Measurements from ENCODE around the gene DDX50.
"Not testable (repeated sequence)": the region's sequence is repeated elsewhere in the genome, so short reads cannot be mapped to it uniquely, and the experiment has no call there.

DDX50 gene, protein sequence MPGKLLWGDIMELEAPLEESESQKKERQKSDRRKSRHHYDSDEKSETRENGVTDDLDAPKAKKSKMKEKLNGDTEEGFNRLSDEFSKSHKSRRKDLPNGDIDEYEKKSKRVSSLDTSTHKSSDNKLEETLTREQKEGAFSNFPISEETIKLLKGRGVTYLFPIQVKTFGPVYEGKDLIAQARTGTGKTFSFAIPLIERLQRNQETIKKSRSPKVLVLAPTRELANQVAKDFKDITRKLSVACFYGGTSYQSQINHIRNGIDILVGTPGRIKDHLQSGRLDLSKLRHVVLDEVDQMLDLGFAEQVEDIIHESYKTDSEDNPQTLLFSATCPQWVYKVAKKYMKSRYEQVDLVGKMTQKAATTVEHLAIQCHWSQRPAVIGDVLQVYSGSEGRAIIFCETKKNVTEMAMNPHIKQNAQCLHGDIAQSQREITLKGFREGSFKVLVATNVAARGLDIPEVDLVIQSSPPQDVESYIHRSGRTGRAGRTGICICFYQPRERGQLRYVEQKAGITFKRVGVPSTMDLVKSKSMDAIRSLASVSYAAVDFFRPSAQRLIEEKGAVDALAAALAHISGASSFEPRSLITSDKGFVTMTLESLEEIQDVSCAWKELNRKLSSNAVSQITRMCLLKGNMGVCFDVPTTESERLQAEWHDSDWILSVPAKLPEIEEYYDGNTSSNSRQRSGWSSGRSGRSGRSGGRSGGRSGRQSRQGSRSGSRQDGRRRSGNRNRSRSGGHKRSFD

DNA sequence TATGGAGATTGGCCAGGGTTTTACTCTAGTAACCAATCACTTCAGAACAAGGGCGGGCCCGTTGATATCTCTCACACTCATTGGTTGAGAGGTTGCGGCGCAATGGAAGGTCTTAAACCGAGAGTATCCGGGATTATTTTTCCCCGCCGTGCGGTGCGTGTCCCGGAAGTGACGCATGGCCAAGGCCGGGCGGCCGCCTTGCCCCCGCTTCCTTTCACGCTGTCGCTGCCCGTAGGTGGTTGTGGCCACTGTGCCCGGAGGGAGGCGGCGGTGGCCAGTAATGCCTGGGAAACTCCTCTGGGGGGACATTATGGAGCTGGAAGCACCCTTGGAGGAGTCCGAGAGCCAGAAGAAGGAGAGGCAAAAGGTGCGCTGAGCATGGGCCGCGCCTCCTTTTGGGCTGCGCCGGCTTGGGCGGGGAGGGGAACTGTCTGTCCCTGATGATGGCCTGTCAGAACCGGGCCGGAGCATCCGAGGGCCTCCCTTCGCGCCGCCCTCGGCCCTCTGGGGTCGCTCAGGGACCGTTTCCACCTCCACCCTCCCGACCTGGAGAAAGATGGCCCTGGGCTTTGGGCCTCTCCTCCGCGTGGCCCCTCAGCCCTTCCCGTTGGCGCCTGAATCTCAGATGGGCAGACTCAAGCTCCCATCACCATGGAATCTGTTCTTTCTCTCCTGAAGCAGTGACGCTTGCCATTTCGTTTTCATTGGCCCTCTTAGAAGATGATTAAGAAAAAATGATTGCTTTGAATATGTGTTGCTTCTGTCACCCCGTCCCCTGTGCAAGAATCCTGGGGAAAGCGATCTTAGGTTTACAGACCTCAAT, at the start of gene DDX50:
Gene DDX50 (plus strand): TSS at position 211 of the 823 bp plus-strand sequence. CDS start 70 bp downstream, at position 281.
- peak; percentile 99 for DNase-seq (ENCODE audit: low spot score)

DNA sequence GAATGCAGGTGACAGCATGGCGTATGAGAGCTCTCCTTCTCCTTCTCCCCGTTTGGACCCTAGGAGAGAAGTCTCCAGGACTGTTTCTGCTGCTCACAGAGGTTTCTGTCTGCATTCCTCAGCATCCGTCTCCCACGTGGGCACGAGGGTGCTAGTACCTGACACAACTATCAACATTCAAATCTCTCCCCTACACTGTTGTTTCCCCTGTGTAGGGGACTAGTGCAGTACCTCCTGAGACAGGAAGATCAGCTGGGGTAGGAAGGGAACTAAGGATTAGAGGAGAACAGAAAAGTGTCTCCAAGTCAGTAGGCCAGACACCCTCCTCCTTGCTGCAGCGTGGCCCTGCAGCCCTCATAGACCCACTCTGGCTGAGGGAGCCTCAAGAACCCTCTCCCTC, 44.8 kb upstream of the DDX50 start:
- no peak for DNase-seq (ENCODE audit: low spot score)

DNA sequence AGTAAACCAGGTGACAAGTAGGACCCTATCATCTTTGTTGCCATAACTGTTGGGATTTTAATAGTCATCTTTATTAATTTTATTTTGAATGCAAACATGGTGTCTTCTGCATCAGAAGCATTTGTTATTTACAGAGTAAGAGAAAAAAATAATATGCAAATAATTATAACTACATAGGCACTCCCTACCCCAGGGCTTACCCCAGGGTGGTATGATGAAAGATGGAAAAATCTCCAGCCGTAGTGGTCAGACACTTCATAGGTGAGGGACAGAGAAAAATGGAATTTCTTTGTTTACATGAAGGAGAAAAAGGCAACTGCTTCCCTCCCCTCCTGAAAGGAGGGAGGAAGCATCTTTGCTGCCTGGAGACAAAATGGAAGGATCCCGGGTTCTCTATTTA, 44.1 kb upstream of the DDX50 start:
- no peak for DNase-seq (ENCODE audit: low spot score)

DNA sequence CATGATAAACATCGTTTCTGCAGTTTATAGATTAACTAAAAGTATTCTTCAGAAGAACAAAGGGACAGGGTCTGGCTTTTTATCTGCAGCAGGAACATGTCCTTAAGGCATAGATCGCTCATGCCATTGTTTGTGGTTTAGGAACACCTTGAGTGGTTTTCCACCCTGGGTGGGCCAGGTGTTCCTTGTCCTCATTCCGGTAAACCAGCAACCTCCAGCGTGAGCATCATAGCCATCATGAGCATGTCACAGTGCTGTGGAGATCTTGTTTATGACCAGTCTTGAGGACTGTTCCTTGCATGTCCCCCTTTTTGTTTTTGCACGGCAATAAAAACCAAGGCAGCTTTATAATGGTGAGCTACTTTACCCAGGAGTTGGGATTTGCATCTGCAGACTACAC, 39.9 kb upstream of the DDX50 start:
- DNase-seq (ENCODE audit: low spot score) = no peak

DNA sequence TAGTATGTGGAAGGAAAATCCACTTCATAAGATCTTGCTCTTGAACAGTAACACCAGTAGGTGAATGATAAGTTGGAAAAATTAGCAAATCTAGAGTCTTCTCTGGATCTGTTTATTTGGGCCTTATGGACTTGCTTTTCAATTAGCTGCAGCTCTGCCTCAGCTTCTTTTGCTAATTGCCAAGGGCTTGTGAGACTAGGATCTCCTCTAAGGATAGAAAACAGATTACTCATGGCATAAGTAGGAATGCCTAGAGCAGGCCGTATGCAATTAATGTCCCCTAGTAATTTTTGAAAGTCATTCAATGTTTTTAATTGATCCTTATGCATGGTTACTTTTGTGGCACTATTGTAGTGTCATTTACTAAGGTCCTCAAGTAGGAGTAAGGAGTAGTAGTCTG, 36.5 kb upstream of the DDX50 start:
- no peak for DNase-seq (ENCODE audit: low spot score)

DNA sequence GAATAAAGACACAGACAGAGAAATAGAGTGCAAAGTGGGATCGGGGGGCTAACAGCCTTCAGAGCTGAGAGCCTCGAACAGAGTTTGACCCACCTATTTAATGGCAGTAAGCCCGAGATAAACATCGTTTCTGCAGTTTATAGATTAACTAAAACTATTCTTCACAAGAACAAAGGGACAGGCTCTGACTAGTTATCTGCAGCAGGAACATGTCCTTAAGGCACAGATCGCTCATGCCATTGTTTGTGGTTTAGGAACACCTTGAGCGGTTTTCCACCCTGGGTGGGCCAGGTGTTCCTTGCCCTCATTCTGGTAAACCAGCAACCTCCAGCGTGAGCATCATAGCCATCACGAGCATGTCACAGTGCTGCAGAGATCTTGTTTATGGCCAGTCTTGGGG, 32.9 kb upstream of the DDX50 start:
- DNase-seq (ENCODE audit: low spot score) = not testable (repeated sequence)

DNA sequence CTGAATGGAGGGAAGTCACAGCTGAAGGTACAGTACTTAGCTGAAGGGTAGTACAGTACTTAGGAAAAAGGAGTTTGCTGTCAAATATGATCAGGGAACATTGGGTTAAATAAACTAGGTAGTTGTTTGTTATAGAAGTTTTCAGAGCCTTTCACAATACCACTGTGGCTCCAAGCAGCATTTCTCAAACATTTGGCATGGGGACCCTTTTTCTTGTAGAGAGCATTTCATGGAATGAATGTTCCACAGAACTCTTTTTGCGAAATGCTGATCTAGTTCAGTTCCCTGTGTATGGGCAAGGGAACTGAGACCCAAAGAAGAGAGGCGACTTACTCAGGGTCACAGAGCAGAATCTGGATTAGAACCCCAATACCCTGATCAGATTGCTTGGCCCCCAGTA, 31.5 kb upstream of the DDX50 start:
- DNase-seq (ENCODE audit: low spot score) = no peak

DNA sequence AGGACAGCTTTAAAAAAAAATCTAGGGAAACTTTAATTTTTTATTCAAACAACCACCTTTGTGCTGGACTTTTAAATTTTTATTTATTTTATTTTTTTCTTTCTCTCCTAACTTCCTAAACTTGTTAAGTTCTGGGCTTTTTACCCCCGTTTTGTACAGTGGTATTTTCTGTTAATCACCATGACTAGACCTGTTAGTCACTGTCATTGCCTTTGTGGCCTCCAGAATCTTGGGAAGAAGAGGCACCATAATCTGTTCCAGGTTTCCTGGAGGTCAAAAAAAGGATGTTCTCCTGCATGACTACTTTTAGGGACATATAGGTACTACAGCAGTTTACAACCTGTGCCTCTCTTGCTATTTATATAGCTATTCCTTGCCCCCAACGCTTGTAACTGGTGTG, 31.1 kb upstream of the DDX50 start:
- no peak for DNase-seq (ENCODE audit: low spot score)

DNA sequence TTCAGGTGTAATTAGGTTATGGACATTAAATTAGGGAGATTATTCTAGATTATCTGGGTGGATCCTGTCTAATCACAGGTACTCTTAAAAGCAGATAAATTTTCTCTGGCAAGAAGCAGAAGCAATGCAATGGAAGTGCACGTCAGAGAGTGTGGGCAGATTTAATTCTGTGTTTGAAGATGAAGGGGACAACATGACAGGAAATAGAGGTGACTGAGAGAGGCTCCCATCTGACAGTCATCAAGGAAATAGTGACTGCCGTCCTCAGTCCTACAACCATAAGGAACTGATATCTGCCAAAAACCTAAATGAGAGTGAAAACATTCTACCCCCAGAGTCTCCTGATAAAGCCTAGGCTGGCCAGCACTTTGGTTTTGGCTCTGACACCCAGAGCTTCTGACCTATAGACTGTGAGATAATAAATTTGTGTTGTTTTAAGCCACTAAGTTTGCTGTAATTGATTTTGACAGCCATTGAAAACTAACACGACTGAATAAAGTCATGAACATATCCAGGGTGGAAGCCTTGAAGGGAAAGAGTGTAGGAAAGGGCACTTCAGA, 30.5 kb upstream of the DDX50 start:
- DNase-seq (ENCODE audit: low spot score) = no peak

DNA sequence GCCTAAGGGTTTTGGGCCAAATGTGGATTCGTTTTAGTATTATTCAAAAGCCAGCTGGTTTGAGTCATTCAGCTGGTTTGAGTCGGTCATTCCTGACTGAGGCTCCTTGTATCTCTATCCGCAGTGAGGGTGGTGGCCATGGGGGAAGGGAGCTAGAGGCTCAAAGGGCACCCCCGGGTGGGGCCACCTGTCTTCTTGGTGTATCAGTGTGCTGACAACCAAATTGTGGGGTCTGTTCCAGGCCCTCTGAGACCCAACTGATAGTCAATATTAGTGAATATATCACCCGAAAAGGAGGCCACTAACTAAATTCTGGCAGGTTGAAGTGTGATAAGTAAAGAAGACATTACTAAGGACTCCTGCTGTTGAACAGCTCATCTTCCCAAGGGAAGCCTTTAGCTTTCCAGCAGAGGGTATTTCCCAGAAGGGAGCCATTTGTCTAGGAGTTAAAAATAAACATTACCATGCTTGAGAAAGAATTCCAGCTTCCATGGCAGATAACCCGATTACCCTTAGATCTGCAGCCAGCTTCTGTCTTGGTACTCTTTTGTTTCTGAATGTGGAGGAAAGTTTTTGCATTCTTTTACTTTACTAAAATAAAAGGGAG, 29.9 kb upstream of the DDX50 start:
- DNase-seq (ENCODE audit: low spot score) = no peak

DNA sequence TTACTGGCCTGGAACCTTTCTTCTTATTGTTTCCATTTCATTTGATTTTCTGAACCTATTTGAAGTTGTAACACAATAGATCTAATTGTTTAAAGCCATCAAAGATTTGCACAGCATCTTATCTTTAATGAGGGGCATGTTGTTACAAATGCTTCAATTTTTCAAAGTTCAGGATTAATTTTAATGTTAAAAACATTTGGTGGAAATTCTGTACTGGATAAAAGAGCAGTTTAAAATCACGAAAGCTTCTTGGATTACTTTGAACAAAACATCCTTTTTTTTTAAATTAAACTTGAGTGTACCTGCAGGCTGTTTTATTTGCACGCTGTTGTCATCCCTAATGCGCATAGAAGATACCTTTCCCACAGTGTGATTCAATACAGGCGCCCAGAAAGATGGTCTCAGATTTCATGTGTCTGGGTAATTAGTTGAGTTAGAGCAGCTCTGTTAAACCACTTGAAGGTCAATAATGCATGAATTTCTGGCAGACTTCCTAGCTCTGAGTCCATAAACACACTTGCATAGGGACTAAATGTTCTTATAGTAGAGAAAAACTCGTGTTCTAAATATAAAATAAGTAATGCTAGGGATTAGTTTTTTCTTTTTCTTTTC, 29.3 kb upstream of the DDX50 start:
- DNase-seq (ENCODE audit: low spot score) = no peak

DNA sequence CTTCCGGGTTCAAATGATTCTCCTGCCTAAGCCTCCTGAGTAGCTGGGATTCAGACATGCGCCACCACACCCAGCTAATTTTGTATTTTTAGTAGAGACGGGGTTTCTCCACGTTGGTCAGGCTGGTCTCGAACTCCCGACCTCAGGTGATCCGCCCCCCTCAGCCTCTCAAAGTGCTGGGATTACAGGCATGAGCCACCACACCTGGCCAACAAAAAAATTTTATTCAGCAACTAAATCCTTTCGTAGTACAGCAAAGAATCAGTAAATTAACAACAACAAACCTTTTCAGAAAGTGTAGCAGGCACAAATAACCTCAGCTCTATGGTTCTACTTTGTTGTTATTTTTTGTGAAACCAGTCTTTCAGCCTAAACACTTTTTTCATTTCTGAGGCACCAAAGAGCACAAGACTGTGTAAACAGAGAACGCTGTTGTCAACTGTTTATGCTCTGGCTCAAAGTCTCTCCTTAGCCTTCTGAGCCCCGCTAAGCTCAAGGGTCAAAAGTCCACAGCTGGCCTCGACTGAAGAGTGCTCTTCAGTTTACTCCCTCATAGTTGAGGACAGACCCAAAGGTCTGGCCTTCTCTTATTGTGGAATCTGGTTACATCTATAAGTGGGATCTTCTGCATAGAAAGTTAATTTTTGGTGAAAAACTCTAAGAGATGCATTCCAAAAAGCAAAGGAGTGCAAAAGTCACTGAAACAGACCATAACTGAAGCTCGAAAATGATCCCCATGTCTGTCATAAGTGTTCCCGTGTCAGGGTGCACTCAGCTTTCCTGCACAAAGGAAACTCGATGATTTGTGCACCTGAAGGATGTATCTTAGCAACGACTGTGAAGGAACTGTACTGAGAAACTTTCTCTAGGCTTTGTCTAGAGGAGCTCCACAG, 24.6 kb upstream of the DDX50 start:
- no peak for DNase-seq (ENCODE audit: low spot score)

DNA sequence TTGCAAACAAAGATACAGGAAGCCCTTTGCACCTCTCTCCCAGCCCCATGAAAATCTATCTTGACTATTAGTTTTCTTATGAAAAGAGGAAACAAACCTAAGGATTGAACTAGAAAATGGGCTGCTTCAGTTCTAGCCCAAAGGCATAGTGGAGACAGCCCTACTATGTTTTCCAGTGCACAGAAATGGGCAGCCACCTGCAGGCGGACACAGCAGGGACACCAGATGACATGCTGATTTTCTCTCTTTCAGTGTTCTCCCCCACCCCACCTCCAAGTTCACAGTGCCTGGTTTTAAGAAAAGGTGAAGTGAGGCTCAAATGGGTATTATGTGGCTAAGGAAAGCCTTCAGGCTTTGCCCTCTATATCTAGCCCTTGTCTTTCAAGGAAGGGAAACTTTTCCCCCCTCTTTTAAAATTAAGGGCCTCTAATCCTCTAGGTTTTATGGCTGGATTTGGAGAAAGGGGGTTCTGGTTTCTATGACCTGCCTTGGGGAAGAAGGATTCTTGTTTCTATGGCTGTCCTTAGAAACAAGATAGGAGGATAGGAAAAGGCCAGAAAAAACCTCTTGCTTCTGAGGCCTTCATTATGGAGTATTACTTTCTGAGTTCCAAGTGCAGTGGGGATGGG, 23.5 kb upstream of the DDX50 start:
- no peak for DNase-seq (ENCODE audit: low spot score)

DNA sequence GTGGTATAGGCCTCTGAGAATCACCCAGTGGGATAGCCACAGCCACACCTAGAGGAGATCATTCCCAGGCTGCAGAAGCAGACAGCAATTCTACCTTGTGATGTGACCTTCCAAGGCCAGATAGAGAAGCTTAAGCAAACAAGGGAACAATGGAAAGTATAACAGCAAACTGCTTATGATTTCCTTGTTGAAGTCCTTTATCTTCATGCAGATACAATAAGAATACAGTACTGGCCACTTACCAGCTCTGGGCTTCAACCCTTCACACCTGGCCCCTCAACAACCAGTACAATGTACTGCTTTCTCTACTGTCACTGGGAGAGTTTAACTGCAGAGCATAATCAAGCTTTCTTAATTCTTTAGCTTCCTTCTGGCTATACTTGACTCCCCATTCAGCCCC, 22.6 kb upstream of the DDX50 start:
- DNase-seq (ENCODE audit: low spot score) = no peak

DNA sequence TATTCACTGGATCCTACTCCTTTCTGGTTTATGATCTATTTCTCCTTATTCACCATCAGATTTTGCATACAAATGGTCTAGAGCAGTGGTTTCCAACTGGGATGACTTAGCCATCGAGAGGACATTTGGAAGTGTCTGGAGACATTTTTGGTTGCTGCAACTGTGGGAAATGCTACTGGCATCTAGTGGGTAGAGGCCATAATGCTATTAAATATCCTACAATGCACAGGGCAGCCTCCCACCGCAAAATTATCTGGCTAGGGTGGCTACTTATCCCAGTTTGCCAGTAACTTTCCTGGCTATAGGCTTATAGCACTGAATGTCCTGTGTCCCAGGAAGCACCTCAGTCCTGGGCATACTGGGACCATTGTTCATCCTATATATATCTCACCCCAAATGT, 21.5 kb upstream of the DDX50 start:
- no peak for DNase-seq (ENCODE audit: low spot score)

DNA sequence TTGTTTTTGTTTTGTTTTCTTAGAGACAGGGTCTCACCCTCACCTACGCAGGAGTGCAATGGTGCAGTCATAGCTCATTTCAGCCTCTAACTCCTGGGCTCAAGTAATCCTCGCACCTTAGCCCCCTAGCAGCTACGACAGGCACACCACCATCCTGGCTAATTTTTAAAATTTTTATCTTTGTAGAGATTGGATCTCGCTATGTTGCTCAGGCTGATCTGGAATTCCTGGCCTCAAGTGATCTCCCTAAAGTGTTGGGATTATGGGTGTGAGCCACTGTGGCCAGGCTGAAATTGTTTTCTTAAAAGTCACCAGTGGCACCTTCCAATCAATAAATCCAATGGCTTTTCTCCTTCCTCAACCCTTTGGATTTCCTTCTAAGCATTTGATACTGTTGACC, 20.9 kb upstream of the DDX50 start:
- no peak for DNase-seq (ENCODE audit: low spot score)

DNA sequence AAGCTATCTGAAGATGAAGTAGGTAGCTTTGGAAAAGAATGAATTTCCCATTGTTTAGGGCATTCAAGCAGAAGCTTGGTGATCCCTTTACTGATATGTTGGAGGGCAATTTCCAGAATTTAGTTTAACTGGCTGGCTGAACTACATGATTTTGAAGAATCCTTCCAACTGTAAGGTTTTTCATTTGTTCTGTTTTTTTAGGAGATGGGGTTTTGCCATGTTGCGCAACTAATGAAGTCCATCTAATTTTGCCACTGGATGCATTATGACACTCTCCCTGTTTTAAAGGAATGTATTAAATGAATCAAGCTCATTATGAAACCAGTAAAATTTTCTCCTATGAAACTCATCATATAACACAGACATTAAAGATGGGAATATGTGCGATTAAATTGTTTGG, 6.1 kb upstream of the DDX50 start:
- no peak for DNase-seq (ENCODE audit: low spot score)

DNA sequence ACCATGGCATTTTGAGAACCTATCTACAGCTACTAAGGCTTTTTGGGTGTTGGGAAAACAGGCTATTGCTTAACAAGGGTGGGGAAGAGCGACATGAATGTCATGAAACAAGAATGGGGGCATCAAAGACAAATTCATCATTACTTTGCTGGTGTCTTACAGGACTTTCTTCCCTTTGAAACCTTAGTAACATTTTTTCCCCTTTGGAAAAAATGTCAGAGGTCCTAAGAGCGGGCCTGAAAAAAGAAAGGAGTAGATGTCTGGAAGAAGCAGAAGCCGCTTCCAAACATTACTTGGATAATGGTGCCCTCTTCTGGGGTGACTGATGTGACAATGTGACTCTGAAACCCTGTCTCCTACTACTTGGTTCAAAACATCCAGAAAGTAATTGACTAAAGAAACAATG, 3.8 kb upstream of the DDX50 start:
- DNase-seq (ENCODE audit: low spot score) = peak; percentile 35

DNA sequence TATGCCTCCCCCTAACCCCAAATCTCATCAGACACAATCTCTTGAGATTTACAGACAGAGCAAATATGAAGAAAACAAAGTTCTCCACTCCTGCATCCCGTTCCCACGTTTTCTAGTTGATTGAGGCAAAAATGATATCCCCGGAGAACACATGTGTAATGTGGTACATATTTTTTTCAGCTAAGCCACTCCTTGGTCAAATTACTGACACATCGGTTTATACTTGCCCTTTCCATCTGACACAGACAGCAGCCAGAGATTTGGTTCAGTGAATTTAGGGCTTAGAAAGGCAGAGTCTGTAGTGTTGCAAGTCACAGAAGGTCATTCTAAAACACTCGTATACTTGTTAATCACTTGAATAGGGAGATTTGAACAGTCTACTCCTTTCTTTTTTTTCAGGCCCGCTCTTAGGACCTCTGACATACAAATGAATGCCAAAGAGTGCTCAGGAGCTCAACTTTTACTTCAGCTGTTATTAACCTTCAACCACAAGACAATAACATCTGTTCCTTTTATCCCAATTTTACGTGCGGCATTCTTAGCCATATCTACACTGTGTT, 1.8 kb upstream of the DDX50 start:
- no peak for DNase-seq (ENCODE audit: low spot score)
